ENCODE data around the gene FAM32A. TPM values are rescaled to one million over a fixed set of nuclear protein-coding genes. Genes with fewer than 3 reads are reported as not detected.

FAM32A gene
- total RNA-seq, 1 experiment from 2014 or later: 113 TPM

GRCh38 chr19:16206637-16207036 lies 21.4 kb downstream of the FAM32A start:
- Histone ChIP-seq H3K27me3 (replicated peaks; ENCODE audit: control insufficient read depth, insufficient read depth, low read length) (no peaks in the 10 kb centered on the region), H3K4me1 (no peaks in the 10 kb centered on the region), H3K4me3 (ENCODE audit: low read depth, low read length) (no peak overlapping the region), H3K9me3 (no peaks in the 10 kb centered on the region), H3K36me3 (ENCODE audit: control insufficient read depth, insufficient read depth, low read length) (peaks cover 6% of the 10 kb centered on the region)
- DNase-seq: no peak
- Mint-ChIP-seq H3K36me3 (ENCODE audit: insufficient read depth, unreplicated experiment) (peaks cover 73% of the 10 kb centered on the region), H3K4me3 (ENCODE audit: unreplicated experiment) (no peak overlapping the region), H3K27me3 (ENCODE audit: insufficient read depth, unreplicated experiment) (no peaks in the 10 kb centered on the region), H3K4me1 (ENCODE audit: low read depth, unreplicated experiment) (no peaks in the 10 kb centered on the region), H3K9me3 (ENCODE audit: unreplicated experiment) (no peaks in the 10 kb centered on the region), H3K27ac (ENCODE audit: unreplicated experiment) (peak overlapping the region; percentile 29)
- intact Hi-C loops (cut with micrococcal nuclease; ENCODE audit: unreplicated experiment): no loop called here
- POLR2A ChIA-PET: interaction anchor here (0.7 kb wide), 1 partner anchor 21 kb away, joined by 4 read pairs; the partner anchor contains the start of gene FAM32A
- CTCF ChIA-PET: interaction anchor here (0.7 kb wide), 1 partner anchor 248 kb away, joined by 3 read pairs; no protein-coding TSS in a partner anchor
- BruUV-seq (replicated peaks): no TSS peak
- no peak for TF ChIP-seq CTCF (IDR thresholded peaks at IDR 0.05; ENCODE audit: insufficient read depth in 1 of 2, low read depth in 1 of 2, low read length in 1 of 2, severe bottlenecking in 1 of 2, unreplicated experiment in 1 of 2)

- H3K9me3 ChIP-seq: no peaks in the 10 kb centered on the region
- TF ChIP-seq CTCF (IDR thresholded peaks at IDR 0.05; ENCODE audit: insufficient read depth in 1 of 2, low read depth in 1 of 2, low read length in 1 of 2, severe bottlenecking in 1 of 2, unreplicated experiment in 1 of 2): no peak
- no TSS peak for BruUV-seq (replicated peaks)
- H3K4me3 ChIP-seq (ENCODE audit: low read depth, low read length): no peak overlapping the region
- ChIA-PET CTCF (interaction anchor here (0.7 kb wide), 1 partner anchor 249 kb away, joined by 3 read pairs; no protein-coding TSS in a partner anchor), POLR2A (no interaction called here)
- Mint-ChIP-seq H3K36me3 (ENCODE audit: insufficient read depth, unreplicated experiment) (peaks cover 73% of the 10 kb centered on the region), H3K4me1 (ENCODE audit: low read depth, unreplicated experiment) (no peaks in the 10 kb centered on the region), H3K27ac (ENCODE audit: unreplicated experiment) (peak overlapping the region; percentile 29), H3K27me3 (ENCODE audit: insufficient read depth, unreplicated experiment) (no peaks in the 10 kb centered on the region), H3K4me3 (ENCODE audit: unreplicated experiment) (no peak overlapping the region), H3K9me3 (ENCODE audit: unreplicated experiment) (no peaks in the 10 kb centered on the region)
- intact Hi-C loops (cut with micrococcal nuclease; ENCODE audit: unreplicated experiment): no loop called here
- H3K4me1 ChIP-seq: no peaks in the 10 kb centered on the region
- H3K27me3 ChIP-seq (replicated peaks; ENCODE audit: control insufficient read depth, insufficient read depth, low read length): no peaks in the 10 kb centered on the region
- peaks cover 6% of the 10 kb centered on the region for H3K36me3 ChIP-seq (ENCODE audit: control insufficient read depth, insufficient read depth, low read length)
- no peak for DNase-seq
Measured at GRCh38 chr19:16207063-16207462, 21.9 kb downstream of the FAM32A start.

- Mint-ChIP-seq H3K9me3 (ENCODE audit: unreplicated experiment) (no peaks in the 10 kb centered on the region), H3K4me1 (ENCODE audit: low read depth, unreplicated experiment) (no peaks in the 10 kb centered on the region), H3K4me3 (ENCODE audit: unreplicated experiment) (no peak overlapping the region), H3K27ac (ENCODE audit: unreplicated experiment) (peak overlapping the region; percentile 29), H3K36me3 (ENCODE audit: insufficient read depth, unreplicated experiment) (peaks cover 73% of the 10 kb centered on the region), H3K27me3 (ENCODE audit: insufficient read depth, unreplicated experiment) (no peaks in the 10 kb centered on the region)
- POLR2A ChIA-PET: no interaction called here
- no peak for DNase-seq
- Histone ChIP-seq H3K36me3 (ENCODE audit: control insufficient read depth, insufficient read depth, low read length) (peaks cover 6% of the 10 kb centered on the region), H3K4me3 (ENCODE audit: low read depth, low read length) (no peak overlapping the region), H3K4me1 (no peaks in the 10 kb centered on the region), H3K27me3 (replicated peaks; ENCODE audit: control insufficient read depth, insufficient read depth, low read length) (no peaks in the 10 kb centered on the region), H3K9me3 (no peaks in the 10 kb centered on the region)
- intact Hi-C loops (cut with micrococcal nuclease; ENCODE audit: unreplicated experiment): no loop called here
- BruUV-seq (replicated peaks): no TSS peak
- TF ChIP-seq CTCF (IDR thresholded peaks at IDR 0.05; ENCODE audit: insufficient read depth in 1 of 2, low read depth in 1 of 2, low read length in 1 of 2, severe bottlenecking in 1 of 2, unreplicated experiment in 1 of 2): no peak
- CTCF ChIA-PET: no interaction called here
Measured at GRCh38 chr19:16207490-16208025, 22.3 kb downstream of the FAM32A start.

Measured in Caco-2 (cell line).